GM13976 (cell line): ENCODE data around the gene ZNF407.
A peak's percentile ranks its signal among the peaks of the same experiment; 100 is the strongest.

ENCODE experiments used
- DNase-seq: peaks from one replicate; pipeline ENCODE4 v3.0.0; 2012; ENCODE audit warnings: low spot score
- in situ Hi-C: fragments of 300-500 bp; cut with MboI; formaldehyde crosslinking; loops from one replicate; pipeline ENCODE4 v1.12.0; 2022; ENCODE audit warnings: low sequenced_read_pairs, mixed read lengths, inconsistent platforms; ENCODE audit not compliant: unreplicated experiment
- TF ChIP-seq, protein P1 (sequence below): IDR thresholded peaks from 2 replicates; pipeline ENCODE4 v1.5.1; 2012; ENCODE audit warnings: borderline replicate concordance, mild to moderate bottlenecking; ENCODE audit not compliant: insufficient read depth; ENCODE audit errors: extremely low read depth, missing control alignments, control extremely low read depth

The ZNF407 gene

DNA sequence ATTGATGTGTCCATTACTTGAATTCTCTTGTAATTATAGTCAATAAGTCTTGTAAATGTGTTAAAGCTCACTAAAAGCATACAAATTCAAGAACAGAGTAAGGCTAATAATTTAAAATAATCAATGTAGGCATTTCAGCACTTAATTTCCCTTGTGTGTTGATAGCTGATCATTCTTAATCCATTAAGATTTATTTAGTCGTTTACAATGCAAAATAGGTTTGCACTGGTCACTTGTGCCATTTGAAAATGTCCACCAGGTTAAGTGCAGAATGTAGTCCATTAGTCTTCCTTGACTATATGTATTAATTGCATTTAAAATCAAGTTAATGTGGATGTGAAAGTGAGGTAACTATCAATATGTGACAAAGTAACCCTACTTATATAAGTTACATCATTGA is 39.4 kb downstream of the ZNF407 start:
- DNase-seq = no peak
- in situ Hi-C loops = loop anchor here (25.0 kb wide), 1 partner anchor 1725 kb away; no protein-coding TSS in a partner anchor
- TF ChIP-seq, protein P1, sequence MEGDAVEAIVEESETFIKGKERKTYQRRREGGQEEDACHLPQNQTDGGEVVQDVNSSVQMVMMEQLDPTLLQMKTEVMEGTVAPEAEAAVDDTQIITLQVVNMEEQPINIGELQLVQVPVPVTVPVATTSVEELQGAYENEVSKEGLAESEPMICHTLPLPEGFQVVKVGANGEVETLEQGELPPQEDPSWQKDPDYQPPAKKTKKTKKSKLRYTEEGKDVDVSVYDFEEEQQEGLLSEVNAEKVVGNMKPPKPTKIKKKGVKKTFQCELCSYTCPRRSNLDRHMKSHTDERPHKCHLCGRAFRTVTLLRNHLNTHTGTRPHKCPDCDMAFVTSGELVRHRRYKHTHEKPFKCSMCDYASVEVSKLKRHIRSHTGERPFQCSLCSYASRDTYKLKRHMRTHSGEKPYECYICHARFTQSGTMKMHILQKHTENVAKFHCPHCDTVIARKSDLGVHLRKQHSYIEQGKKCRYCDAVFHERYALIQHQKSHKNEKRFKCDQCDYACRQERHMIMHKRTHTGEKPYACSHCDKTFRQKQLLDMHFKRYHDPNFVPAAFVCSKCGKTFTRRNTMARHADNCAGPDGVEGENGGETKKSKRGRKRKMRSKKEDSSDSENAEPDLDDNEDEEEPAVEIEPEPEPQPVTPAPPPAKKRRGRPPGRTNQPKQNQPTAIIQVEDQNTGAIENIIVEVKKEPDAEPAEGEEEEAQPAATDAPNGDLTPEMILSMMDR = no peak

DNA sequence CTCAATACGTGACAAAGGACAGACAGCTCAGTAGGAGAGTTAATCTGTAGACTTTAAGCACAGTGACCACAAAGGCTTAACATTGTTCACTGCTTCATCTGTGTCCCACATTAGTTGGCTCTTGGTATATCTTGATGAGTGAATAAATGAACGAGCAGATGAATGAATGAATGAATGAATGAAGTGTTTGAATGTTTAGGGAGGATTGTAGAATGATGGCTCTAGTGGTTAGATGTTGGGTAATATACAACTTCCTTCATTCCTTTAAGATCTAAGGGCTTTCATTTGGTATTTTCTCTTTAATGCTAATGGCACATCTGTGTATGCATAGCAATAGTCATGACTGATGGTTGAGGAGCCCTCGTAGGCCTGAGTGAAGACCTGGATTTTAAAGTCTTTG is 40.5 kb downstream of the ZNF407 start:
- TF ChIP-seq, protein P1 = no peak
- in situ Hi-C loops = loop anchor here (25.0 kb wide), 1 partner anchor 1724 kb away; no protein-coding TSS in a partner anchor
- DNase-seq = no peak

DNA sequence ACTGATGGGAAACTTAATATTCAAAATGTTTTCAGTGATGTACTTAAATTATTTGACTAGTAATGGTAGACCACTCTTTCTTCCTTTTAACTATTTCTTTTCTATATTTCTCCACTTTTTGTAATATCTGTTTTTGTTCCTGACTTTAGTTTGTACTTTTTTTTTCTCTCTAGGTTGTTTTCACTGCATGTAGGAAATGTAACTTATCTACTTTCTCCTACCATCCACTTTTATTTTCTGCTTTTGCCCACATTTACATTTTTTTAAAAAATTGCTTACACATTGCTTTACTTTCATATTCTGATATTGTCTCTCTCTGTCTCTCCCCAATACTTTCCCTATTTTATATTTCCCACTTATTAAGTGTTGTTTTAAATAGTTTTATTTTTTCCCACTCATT is 47.0 kb downstream of the ZNF407 start:
- in situ Hi-C loops = loop anchor here (25.0 kb wide), 1 partner anchor 1718 kb away; no protein-coding TSS in a partner anchor
- TF ChIP-seq, protein P1 = no peak
- no peak for DNase-seq

DNA sequence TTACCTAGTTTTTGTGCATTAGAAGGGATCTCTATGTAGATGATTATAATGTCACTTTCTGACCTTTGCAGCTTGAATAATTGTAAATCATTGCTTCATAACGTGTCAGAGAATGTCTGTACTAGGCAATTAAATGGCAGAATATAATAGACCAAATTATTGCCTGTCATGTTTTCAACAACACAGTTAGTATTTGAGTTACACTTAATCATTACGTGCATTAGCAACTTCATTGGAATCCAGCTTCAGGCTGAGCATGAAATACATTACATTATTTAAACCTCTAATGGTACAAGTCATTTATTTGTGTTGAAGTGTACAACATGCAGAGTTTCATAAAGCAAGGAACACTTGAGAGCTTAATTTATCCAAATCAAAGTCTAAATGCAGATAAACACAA is 48.0 kb downstream of the ZNF407 start:
- TF ChIP-seq, protein P1 = no peak
- no peak for DNase-seq
- in situ Hi-C loops = loop anchor here (25.0 kb wide), 1 partner anchor 1717 kb away; no protein-coding TSS in a partner anchor

DNA sequence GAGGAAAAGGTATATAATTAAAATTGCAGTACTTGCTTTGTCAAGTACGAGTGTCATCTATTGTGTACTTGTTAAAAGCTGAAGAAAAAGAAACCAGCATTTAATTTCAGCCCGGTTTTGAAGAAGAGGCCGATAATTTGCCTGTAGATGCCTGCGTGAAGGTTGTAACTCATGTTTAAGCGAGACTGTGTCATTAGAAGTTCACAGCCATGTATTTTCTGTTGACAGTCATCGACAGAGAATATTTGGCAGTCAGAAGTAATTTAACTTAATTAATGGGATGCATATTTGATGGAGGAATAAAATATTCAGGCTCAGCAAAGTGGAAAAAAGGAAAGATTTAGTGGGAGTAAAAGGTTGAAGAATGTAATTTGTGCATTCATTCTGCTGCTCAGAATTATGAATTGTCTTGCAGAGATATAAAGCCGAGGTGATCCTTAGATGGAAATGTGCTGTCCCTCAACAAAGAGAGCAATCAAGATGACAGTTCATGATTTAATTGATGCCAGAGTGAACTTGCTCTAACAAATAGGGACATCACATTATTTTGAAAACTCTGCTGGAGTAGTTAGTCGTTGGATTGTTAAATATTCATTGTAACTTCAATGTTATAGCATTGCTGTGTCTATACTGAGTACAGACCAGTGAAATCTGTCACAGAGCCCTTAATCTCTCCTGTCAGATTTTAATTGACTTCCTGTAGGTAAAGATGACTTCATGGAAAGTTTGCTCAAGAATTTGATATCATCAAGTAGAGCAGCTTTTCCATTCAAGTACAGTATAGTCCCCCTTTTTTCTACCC is 53.9 kb downstream of the ZNF407 start:
- in situ Hi-C loops = loop anchor here (25.0 kb wide), 2 partner anchors 311 to 836 kb away; no protein-coding TSS in a partner anchor
- no peak for DNase-seq
- TF ChIP-seq, protein P1 = no peak

DNA sequence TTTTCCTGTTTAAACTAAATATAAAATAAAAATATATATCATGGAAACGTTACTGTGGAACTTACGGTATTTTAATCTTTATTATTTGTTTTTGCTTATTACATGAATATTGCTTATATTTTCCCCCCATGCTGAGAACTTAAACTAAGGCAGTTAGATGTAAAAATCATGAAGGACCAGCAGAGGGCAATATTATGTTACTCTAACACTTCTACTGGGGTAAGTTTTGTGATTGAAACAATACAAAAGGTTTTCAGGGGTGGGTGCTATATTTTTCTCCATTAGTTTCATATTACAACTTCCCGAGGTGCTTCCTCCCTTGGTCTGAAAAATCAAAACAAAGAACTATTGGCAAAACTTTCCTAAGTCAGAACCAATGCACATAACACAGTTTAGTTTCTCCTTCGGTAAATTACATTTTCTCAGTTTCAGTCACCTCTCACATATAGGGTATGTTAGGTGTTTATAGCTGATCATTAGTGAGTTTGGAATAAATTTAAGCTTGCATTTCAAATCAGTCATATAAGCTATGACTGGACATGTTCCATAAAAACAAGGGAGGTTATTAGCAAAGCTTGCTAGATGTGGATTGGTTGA is 54.8 kb downstream of the ZNF407 start:
- TF ChIP-seq, protein P1 = no peak
- peak; percentile 43 for DNase-seq
- in situ Hi-C loops = loop anchor here (25.0 kb wide), 2 partner anchors 310 to 835 kb away; no protein-coding TSS in a partner anchor
